Smooth muscle cell (in vitro differentiated cells): ENCODE results near the gene FGFRL1. TPM values are rescaled to one million over a fixed set of nuclear protein-coding genes. Genes with fewer than 3 reads are reported as not detected.
A peak's percentile ranks its signal among the peaks of the same experiment; 100 is the strongest.

Source experiments
- DNase-seq: peaks from one replicate; lab custom pipeline; 2025; ENCODE audit not compliant: unreplicated experiment; lab: John Stamatoyannopoulos, UW
- H2AFZ ChIP-seq: fragments of 200-600 bp; sonication (generic); 2 replicates; pipeline ENCODE4 v1.6.0; 2016; ENCODE audit warnings: antibody characterized with exemption, low read depth, mild to moderate bottlenecking
- H3F3A ChIP-seq: fragments of 200-600 bp; sonication (generic); 2 replicates; pipeline ENCODE4 v1.6.0; 2017; ENCODE audit warnings: antibody characterized with exemption, low read depth
- H3K27ac ChIP-seq: fragments of 200-600 bp; sonication (generic); 2 replicates; pipeline ENCODE4 v1.5.1; 2016; ENCODE audit warnings: low read depth, mild to moderate bottlenecking
- H3K27me3 ChIP-seq: fragments of 200-600 bp; sonication (generic); 2 replicates; pipeline ENCODE4 v1.6.1; 2016; ENCODE audit warnings: low read depth, mild to moderate bottlenecking
- H3K36me3 ChIP-seq: fragments of 200-600 bp; sonication (generic); 2 replicates; pipeline ENCODE4 v1.5.1; 2016; ENCODE audit warnings: low read depth
- H3K4me1 ChIP-seq: fragments of 200-600 bp; sonication (generic); 2 replicates; pipeline ENCODE4 v1.5.1; 2016; ENCODE audit warnings: low read depth
- H3K4me2 ChIP-seq: fragments of 200-600 bp; sonication (generic); 2 replicates; pipeline ENCODE4 v1.6.0; 2016; ENCODE audit warnings: mild to moderate bottlenecking
- H3K4me3 ChIP-seq: fragments of 200-600 bp; sonication (generic); 2 replicates; pipeline ENCODE4 v1.5.1; 2016; ENCODE audit warnings: mild to moderate bottlenecking
- H3K79me2 ChIP-seq: fragments of 200-600 bp; sonication (generic); 2 replicates; pipeline ENCODE4 v1.6.0; 2016; ENCODE audit warnings: low read depth, mild to moderate bottlenecking
- H3K9ac ChIP-seq: fragments of 200-600 bp; sonication (generic); 2 replicates; pipeline ENCODE4 v1.6.0; 2016; ENCODE audit warnings: low read depth
- H3K9me3 ChIP-seq: fragments of 200-600 bp; sonication (generic); replicated peaks from 2 replicates; pipeline ENCODE4 v1.5.1; 2016; ENCODE audit warnings: low read depth
- H4K20me1 ChIP-seq: fragments of 200-600 bp; sonication (generic); 2 replicates; pipeline ENCODE4 v1.6.0; 2016; ENCODE audit warnings: low read depth
- CTCF ChIP-seq: fragments of 200-600 bp; sonication (generic); IDR thresholded peaks from 2 replicates; pipeline ENCODE4 v1.5.1; 2017; ENCODE audit warnings: borderline replicate concordance, mild to moderate bottlenecking, antibody characterized with exemption; ENCODE audit not compliant: insufficient read depth, poor library complexity, severe bottlenecking
- WGBS: methylation state at CpG from one replicate; pipeline ENCODE4 v1.1.7; 2016; ENCODE audit warnings: low lambda C conversion rate; 5-methylcytosine and 5-hydroxymethylcytosine counted together
- polyA plus RNA-seq: library from polyadenylated mRNA; unstranded; fragments of >200 nt; fragmentation: Nextera tagmentation; extraction: Ambion mirVana; gene quantifications from 2 replicates; pipeline ENCODE4 v1.2.1, GENCODE V29; 2016
- total RNA-seq: library from RNA; depleted of rRNA; stranded (reverse); fragments of >200 nt; gene quantifications from 2 replicates; pipeline ENCODE4 v1.2.3, GENCODE V29; 2014

FGFRL1 gene
- total and polyA plus RNA-seq, 2 experiments from 2014 or later = 16.1 to 30.7 TPM

- no peak overlapping the region for H3K9ac ChIP-seq
- no peak overlapping the region for H3K27ac ChIP-seq
- H3K9me3 ChIP-seq = no peaks in the 10 kb centered on the region
- no peaks in the 10 kb centered on the region for H3F3A ChIP-seq
- WGBS = 90% methylated on average over 21 of the region's 24 CpGs
- H4K20me1 ChIP-seq = peaks cover 44% of the 10 kb centered on the region
- no peak overlapping the region for H2AFZ ChIP-seq
- H3K79me2 ChIP-seq = peaks cover 7% of the 10 kb centered on the region
- peaks cover 5% of the 10 kb centered on the region for H3K4me1 ChIP-seq
- no peak for TF ChIP-seq CTCF
- peaks cover 5% of the 10 kb centered on the region for H3K27me3 ChIP-seq
- H3K36me3 ChIP-seq = no peaks in the 10 kb centered on the region
- peak overlapping the region; percentile 100 for H3K4me2 ChIP-seq
- peak overlapping the region; percentile 85 for H3K4me3 ChIP-seq
- no peak for DNase-seq
These were observed 39.5 kb upstream of the FGFRL1 start for GRCh38 chr4:971666-972500.

DNA sequence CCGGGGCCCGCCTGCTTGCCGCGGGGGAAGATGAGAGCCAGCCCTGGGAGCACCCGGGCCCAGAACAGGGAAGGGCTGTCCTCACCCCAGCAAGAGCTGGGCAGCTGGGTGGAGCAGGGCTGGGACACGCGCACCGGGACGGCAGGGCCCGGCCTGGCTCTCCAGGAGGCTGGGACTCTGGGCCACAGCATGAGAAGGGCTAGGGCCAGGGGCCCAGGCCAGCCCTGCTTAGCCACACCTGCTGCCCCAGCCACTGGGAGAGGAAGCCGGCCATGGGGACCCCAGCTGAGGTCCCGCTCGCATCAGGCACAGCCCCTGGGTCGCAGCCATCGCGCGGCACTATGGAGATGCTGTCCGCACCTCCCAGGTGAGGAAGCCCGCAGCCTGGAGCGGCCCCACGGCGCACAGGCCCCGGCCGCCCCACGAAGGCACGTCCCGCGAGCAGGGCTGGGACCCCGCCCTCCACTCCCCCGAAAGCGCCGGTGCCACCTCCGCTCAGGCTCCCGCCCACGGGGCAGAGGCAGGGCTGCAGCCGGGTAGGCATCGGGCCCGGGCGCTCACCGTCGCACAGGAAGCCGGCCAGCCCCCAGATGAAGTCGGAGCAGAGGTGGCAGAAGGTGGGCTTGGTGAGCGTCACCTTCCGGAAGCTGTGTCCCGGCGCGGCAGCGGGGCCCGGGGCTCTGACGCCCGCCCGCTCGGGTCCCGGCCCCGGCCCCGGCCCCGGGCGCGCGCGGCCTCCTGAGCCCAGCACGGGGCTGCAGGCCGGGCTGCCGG, 38.6 kb upstream of the FGFRL1 start:
- no peak for TF ChIP-seq CTCF
- Histone ChIP-seq H2AFZ (no peak overlapping the region), H3K9ac (peak overlapping the region; percentile 39), H3K27ac (no peak overlapping the region), H3F3A (no peaks in the 10 kb centered on the region), H3K27me3 (peaks cover 5% of the 10 kb centered on the region), H3K9me3 (no peaks in the 10 kb centered on the region), H3K79me2 (peaks cover 7% of the 10 kb centered on the region), H3K4me3 (peak overlapping the region; percentile 85), H3K4me1 (peaks cover 5% of the 10 kb centered on the region), H3K36me3 (no peaks in the 10 kb centered on the region), H4K20me1 (peaks cover 44% of the 10 kb centered on the region), H3K4me2 (peak overlapping the region; percentile 100)
- DNase-seq = no peak
- 6% methylated on average over 46 of the region's 65 CpGs for WGBS

GRCh38 chr4:973431-974397, 37.7 kb upstream of the FGFRL1 start, which contains the start of gene DGKQ:
Gene DGKQ, minus strand, starts transcription at chr4:973569. Its CDS starts 87 bp downstream, at chr4:973482.
- Histone ChIP-seq H3K9me3 (no peaks in the 10 kb centered on the region), H3K27ac (no peak within 1 kb of the TSS)

More at GRCh38 chr4:973431-974397, 37.7 kb upstream of the FGFRL1 start, which contains the start of gene DGKQ:
- Histone ChIP-seq H3K79me2 (peaks cover 7% of the 10 kb centered on the region), H3K36me3 (no peaks in the 10 kb centered on the region), H3K4me3 (peak within 1 kb of the TSS; percentile 85), H2AFZ (no peak within 1 kb of the TSS), H3K9ac (peak within 1 kb of the TSS; percentile 39), H3K27me3 (no peaks in the 10 kb centered on the region), H3K4me1 (peaks cover 5% of the 10 kb centered on the region), H3K4me2 (peak within 1 kb of the TSS; percentile 100), H4K20me1 (peaks cover 39% of the 10 kb centered on the region), H3F3A (no peaks in the 10 kb centered on the region)
- no peak for TF ChIP-seq CTCF
- 36% methylated on average over 74 of the region's 123 CpGs for WGBS
- peak; percentile 73 for DNase-seq
